GM21423 (cell line): Measurements from ENCODE around the gene CMTM1.
"Not testable (repeated sequence)": the region's sequence is repeated elsewhere in the genome, so short reads cannot be mapped to it uniquely, and the experiment has no call there.

Experiments used
- ATAC-seq: cut with Tn5 transposase; IDR thresholded peaks from one replicate; pipeline ENCODE4 v1.9.1; 2021; ENCODE audit warnings: mild to moderate bottlenecking, moderate library complexity; ENCODE audit not compliant: unreplicated experiment

The CMTM1 gene

DNA sequence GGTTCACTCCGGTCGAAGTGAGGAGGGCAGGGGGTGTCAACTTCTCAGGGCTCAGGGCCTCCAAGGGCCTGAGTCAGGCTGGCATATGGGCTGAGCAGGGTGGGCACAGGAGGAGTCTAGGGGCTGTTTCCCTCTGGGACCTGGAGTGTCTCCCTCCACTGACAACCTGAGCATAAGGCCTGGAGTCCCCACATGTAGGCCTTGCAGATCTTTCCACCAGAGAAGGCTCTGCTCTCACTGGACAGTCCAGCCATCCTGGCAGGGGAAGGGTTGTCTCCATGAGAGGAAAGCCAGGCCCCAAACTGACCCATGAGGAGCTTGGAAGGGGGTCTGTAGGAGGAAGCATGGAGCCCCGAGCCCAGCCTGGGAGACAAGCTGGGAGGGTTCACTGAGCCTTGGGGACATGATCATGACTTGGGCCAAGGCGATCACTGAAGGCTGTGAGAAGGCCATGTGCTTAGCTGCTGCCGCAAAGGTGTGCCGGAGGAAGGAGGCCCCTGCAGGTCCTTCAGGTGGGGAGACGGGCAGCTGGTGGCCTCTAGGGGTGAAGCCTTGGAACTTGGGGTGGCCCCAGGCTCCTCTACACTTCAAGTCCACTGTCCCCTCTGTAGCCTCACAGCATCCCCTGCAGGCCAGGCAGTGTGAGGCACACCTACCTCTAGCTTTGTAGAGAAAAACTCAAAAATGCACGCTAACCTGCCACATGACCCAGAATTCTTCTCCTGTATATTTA lies 22.9 kb downstream of the CMTM1 start:
- no peak for ATAC-seq

DNA sequence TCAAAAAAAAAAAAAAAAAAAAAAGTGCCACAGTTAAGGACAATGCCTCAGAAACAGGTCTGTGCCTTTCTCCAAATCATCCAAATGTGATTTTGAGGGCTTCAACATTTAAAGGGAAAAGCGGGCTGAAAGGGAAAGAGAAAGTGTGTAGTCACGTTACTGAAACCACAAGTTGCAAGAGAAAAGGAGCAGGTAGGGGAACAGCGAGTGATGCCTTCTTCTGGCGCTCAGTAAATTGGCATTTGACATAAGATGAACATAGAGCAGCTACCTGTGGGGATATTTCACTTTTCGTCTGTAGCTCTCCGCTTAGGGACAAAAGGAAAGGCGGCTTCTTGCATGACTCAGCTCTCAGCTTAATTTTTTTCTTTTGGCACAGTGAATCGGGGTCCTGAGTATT lies 24.1 kb downstream of the CMTM1 start:
- ATAC-seq: no peak

DNA sequence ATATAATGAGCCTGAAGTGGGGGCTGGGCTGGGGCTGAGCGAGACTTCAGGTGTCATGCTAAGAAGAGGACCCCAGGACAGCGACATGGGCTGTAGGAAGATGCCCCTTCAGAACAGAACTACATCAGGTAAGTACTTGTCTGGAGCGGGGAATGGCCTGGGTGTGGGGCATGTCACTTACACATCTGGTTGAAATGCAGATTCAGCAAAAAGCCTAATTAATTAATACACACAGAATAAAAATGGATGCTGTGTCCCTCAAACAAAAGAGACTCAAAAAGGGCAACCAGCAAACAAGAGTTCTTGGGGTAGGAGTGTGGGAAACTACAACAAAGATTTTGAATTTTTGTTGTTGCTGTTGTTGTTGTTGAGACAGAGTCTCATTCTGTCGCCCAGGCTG lies 24.8 kb downstream of the CMTM1 start:
- ATAC-seq: no peak

DNA sequence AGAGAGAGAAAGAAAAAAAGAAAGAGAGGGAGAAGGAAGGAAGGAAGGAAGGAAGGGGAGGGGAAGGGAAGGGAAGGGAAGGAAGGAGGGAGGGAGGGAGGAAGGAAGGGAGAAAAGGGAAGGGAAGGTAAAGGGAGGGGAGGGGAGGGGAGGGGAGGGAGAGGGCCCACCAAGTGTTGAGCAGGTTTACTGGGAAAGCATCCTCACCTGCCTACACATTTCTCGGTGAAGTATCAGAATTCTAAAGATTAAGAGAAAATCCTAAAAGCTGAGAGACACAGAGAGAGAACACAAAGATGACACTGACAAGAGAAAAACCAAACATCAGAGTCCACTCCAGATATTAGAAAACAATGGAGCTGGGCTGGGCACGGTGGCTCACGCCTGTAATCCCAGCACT lies 26.0 kb downstream of the CMTM1 start:
- no peak for ATAC-seq

DNA sequence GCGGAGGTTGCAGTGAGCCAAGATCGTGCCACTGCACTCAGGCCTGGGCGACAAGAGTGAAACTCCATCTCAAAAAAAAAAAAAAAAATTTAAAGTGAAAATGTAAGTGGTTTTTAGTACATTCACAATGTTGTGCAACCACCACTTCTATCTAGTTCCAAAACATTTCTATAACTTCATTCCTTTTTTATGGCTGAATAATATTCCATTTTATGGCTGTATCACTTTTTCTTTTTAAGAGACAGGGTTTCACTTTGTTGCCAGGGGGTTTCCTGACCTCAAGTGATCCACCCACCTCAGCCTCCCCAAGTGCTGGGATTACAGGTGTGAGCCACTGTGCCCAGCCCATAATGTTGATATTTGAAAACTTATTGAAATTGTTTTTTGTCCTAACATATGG lies 26.6 kb downstream of the CMTM1 start:
- no peak for ATAC-seq

DNA sequence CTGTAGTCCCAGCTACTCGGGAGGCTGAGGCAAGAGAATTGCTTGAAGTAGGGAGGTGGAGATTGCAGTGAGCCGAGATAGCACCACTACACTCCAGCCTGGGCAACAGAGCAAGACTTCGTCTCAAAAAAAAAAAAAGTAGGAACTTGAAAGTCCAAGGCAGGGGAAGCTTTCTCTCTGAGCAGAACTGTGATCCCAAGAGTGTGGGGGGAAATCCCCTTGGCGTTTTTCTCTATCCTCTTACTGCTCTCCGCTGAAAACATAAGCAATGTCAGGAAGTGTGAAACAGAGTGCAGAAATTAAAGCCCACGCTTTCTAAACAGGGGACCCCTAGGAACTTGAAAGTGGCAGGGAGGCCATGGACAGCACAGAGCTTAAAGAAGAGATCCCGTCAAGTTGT lies 28.5 kb downstream of the CMTM1 start:
- no peak for ATAC-seq

DNA sequence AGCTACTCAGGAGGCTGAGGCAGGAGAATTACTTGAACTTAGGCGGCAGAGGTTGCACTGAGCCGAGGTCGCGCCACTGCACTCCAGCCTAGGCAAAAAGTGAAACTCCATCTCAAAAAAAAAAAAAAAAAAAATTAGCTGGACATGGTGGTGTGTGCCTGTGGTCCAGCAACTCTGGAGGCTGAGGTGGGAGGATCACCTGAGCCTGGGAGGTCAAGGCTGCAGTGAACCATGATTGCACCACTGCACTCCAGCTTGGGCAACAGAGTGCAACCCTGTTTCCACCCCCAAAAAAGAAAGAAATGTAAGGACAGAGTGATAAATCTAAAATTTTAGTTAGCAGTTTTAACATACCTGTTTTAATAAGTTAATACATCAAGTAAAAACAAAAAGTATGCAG lies 30.3 kb downstream of the CMTM1 start:
- ATAC-seq: not testable (repeated sequence)

DNA sequence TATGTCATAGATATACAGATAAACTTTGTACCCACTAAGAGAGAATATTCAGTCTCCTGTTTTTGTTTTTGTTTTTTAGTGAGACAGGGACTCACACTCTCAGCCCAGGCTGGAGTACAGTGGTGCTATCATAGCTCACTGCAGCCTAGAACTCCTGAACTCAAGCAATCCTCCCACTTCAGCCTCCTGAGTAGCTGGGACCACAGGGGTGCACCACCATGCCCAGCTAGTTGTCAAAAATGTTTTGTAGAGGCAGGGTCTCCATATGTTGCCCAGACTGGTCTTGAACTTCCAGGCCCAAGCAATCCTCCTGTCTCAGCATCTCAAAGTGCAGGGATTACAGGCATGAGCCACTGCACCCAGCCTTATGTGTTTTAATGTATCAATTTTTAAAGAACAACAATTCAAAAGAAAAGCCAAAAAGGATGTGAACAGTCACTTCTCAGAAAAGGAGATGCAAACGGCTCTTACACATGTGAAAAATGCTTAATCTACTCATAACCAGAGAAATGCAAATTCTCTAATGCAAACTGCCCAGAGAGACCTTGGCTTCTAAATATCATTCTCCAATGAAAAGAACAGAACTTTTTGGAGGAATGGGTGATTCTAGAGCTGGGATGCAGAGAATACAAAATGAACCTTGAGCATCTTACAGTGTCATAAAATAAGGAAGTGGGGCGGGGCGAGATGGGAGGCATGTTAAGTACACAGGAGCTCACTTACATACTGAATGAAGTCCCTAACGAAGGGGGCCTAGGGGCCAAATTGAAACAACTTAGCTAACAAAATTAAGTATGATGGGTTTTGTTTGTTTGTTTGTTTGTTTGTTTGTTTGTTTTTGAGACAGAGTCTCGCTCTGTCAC lies 31.0 kb downstream of the CMTM1 start:
- ATAC-seq: no peak

DNA sequence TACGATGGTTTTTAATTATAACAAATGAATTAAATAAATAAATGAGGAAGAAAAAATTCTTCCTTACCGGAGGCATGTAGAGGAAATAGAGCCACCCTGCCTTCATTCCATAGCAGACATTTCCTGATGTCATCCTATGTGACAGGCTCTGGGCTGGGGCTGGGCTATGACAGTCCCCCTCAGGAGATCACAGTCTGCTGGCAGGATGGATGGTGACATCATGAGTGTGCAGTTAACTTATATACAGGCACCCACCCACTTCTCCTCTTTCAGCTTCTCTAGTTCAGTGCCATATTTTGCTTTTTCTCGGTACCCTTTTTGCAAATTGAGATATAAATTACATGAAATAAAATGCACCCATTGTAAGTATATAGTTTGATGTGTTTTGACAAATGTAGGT lies 31.9 kb downstream of the CMTM1 start:
- no peak for ATAC-seq

DNA sequence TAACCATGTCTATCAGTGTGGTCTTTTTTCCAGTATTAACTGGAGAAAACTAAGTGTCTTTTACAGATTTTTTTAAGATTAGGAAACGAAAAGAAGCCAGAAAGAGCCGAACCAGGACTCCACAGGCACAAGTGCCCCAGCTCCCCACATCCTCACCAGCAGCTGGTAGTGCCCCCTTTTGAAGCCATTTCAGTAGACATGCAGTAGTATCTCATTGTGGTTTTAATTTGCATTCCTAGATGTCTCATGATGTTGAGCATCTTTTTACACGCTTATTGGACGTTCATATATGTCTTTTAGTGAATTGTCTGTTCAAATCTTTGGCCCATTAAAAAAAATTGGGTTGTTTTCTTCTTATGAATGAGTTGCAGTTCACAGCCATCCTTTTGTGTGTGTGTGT lies 33.5 kb downstream of the CMTM1 start:
- ATAC-seq: no peak

DNA sequence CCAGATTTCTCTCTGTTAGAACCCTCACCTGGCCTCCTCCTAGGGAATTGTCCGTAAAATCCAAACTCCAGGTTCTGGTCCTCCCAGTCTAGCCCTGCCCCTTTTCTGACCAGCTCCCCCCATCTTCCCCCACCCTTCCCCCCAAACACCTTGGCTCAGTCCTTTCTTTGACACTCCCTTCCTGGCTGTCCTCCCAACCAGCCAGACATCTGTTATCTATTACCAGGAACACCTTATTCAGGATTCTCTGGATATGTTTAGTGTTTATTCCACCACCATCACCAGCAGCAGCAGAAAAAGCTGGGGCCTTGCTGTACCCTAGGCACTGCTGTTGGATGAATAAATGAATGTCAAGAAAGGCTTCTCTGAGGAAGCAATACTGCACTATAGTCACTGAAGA lies 34.2 kb downstream of the CMTM1 start:
- no peak for ATAC-seq

DNA sequence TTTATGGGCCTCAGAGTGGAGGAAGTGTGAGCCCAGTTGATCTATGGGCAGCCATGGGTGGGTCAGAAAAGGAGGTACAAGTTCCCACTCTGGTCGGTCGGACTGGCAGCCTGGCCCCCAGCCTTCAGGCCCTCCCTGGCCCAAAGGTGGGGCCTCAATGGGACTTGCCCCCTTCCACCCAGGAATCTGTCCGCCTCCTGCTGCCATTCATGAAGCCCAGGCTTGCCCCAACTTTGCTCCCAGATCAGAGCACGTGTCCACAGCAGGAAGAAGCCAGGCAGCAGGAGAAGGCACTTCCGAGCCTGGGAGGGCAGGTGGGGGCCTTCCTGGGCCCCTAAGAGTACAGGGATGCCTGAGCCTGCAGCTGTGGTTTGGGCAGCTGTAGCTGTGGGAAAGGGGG lies 35.2 kb downstream of the CMTM1 start:
- ATAC-seq: no peak

DNA sequence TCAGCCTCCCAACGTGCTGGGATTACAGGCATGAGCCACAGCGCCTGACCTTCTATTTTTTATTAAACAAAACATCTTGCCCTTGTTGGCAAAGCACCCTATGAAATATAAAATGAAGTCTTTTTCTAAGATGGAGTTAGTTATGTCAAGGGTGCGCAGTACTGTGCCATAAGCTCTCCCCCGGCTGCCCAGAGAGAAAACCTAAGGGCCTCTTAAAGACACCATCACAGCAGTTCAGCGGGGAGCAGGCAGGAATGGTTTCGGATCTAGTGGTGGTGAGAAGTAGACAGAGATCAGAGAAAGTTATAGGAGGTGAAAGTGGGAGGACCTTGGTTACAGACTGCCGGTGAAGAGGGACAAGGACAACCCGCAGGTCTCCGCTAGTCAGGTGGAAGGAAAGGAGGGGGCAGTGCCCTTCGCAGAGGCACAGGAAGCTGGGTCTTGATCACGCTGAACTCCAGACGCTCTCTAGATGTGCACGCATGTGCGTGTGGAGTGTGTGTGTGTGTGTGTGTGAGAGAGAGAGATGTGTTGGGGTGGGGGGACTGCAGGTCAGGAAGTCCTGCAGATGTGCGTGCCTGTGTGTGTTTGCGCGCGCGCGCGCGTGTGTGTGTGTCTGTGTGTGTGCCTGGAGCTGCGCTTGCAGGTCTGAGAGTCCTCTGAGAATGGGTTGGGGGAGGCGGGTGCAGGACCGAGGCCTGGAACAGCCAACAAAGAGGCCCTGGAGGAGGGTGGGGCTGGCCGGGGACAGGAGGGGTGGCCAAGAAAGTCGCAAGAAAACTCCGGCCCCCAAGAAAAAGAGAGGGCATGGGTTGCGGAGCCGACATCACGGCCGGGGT lies 37.5 kb downstream of the CMTM1 start:
- ATAC-seq: no peak

DNA sequence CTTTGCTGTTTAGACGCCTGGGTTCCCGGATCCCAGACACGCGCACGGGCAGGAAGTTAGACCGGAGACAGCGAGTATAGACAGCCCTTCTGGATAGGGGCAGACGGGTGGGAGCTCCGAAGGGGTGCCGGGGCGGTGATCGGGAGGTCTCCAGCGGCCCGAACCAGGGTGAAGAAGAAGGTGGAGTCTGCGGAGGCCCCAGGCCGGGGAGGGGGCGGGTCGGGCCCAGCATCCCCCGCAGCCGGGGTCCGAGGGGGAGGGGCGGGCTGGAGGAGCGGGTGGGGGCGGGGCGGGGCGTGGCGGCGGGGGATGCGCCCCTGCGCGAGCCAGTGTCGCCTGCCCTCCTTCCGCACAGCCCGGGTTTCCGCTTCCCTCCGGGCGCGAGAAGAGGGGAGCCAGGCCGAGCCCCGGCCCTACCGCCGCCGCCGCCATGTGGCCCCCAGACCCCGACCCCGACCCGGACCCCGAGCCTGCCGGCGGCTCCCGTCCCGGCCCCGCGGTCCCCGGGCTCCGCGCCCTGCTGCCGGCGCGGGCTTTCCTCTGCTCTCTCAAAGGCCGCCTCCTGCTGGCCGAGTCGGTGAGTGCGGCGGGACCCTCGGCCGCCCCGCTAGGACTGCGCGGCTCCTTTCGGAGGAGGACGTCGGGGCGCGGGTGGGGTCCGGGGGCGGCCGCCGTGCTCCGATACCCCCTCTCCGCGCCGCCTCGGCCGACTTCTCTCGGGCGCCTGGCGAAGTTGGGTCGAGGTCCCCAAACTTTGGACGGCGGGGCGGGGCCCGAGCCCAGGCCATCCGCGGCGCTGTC lies 38.3 kb downstream of the CMTM1 start, which contains the start of gene CMTM3:
Gene CMTM3, plus strand, starts transcription at position 329 of the 801 bp plus-strand sequence. Its CDS starts 102 bp downstream, at position 431.
- ATAC-seq: peak; percentile 41

DNA sequence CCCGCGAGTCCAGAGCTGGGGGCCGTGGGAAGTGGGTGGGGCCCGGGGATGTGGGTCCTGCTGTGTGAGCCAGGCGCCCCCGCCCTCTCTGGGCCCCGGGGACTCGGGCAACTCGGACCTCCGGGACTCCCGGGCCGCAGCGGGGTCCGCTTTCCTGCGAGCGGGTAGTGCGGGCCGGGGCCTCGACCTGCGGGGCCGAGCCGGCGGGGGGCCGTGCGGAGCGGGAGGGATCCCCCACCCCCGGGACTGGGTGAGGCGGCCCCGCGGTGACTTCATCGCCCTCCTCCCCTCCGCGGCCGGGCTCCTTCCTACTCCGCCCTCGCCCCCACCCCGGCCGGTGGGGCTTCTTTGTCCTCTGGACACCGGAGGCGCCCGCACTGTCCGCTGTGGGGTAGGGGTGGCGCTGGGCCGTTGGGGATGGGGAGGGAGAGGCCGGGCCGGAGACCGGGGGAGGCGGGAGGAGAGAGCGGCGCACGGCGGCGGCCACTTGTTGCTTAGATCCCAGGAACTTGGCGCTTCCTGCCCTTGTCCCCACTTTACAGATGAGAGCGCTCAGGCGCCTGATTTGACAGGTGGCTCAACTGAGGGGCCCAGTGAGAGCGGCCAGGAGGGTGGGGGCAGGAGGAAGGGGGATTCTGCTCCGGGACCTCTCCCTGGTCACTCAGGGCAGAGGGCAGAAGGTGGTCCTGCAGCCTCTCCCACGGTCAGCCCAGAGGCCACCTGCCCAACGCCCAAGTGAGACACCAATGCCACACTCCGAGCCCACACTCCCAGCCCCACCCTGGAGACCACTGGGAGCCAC lies 39.1 kb downstream of the CMTM1 start:
- ATAC-seq: no peak

DNA sequence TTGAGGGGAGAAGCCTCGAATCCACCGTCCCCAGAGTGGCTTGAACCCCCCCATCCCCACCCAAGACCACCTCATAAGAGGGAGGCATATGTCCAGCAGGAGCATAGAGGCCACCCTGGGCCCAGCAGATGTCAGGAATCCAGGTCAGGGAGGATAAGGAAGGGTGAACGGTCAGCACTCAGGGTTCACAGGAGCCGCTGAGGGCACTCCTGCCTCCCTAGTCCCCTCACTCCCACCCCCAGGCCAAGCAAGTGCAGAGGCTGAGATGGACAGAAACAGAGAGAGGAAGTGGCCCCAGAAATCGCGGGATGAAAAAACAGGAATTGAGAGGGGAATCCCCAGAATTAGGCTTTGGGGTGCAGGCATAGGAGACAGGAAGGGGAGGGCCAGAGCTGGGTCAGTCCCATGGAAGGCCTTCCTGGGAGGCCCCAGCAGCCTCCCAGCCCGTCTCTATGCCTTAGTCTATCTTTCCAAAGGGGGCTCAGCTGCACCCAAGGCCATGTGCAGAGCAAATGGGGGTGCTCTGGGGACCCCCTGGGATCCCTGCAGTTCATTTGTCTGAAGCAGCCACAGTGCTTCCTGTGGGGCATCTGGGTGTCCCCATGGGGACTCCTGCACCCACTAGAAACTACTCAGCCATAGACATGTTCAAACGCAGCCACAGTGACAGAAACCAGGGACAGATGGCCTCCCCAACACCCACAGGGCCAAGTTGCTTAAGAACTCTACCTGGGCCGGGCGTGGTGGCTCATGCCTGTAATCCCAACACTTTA lies 39.9 kb downstream of the CMTM1 start:
- peak; percentile 52 for ATAC-seq

DNA sequence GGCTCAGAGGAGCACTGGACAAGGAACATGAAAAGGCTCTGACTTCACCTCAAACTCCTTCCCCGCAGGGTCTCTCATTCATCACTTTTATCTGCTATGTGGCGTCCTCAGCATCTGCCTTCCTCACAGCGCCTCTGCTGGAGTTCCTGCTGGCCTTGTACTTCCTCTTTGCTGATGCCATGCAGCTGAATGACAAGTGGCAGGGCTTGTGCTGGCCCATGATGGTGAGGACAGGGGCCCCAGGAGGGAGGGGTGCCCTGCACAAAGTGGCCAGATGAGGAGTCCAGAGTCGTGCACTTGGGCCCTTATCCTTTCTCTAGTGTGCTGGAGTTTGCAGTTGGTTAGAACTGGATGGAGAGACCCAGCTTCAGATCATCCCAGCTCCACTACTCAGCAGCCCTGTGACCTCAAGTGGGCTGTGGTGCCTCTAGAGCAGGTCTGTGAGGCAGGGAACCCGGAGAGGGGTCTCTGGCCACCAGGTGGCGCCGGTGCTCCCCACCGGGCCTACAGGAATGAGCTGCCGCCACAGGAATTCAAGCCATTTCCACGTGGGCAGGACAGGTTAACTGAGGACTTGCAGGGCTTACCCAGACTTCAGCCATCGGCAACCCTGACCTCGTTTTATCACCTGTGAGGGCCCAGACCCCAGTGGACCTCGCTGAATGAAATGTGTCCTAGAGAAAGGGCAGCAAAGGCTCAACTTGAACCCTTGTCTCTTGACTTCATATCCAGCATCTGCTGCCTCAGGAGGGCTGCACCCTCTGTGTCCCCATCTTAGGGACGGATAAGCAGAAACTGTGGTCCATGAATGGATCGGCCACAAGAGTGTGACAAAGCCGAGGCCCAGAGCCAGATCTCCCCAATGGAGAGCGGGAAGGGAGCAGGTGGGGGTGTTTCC lies 42.3 kb downstream of the CMTM1 start:
- ATAC-seq: peak; percentile 43

DNA sequence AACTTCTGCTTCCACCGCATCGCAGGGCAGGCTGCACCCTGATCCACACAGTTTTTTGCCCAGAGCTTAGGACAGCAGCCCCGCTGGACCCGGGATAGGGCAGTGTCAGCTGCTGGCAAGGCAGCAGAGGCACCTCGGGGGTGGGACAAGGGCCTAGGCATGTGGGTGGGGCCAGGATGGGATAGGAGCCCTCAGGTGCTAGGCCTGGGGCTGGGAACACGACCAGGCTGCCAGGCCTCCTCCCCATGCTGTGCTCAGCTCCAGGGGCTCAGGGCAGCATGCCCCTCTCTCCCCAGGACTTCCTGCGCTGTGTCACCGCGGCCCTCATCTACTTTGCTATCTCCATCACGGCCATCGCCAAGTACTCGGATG lies 42.9 kb downstream of the CMTM1 start:
- no peak for ATAC-seq
